Tibial artery (tissue), 4 donors: ENCODE measurements around the gene SYTL3.

Experiments used
- DNase-seq, 2 donors: peaks; one replicate each; pipeline ENCODE4 v3.0.0-alpha.2; 2019
- H3K27ac ChIP-seq, 2 donors: fragments of 200-600 bp; sonication (generic) in 1 of 2; 1 replicate in 1 of 2; 2 replicates in 1 of 2; pipeline ENCODE4 v1.5.1; 2018 to 2019; ENCODE audit warnings: mild to moderate bottlenecking in 1 of 2
- H3K27me3 ChIP-seq, 2 donors: fragments of 200-600 bp; sonication (generic) in 1 of 2; one replicate each; pipeline versions ENCODE4 v1.5.1 to v1.6.0; 2016 to 2019
- H3K36me3 ChIP-seq, 3 donors: fragments of 200-600 bp; sonication (generic) in 2 of 3; one replicate each; pipeline ENCODE4 v1.5.1; 2016 to 2019; ENCODE audit warnings: mild to moderate bottlenecking in 2 of 3
- H3K4me1 ChIP-seq, 4 donors: fragments of 200-600 bp; sonication (generic) in 2 of 4; 1 replicate in 3 of 4; 2 replicates in 1 of 4; pipeline ENCODE4 v1.5.1; 2016 to 2019
- H3K4me3 ChIP-seq, 2 donors: fragments of 200-600 bp; sonication (generic) in 1 of 2; 1 replicate in 1 of 2; 2 replicates in 1 of 2; pipeline ENCODE4 v1.5.1; 2018 to 2019; ENCODE audit warnings: mild to moderate bottlenecking in 2 of 2
- H3K9me3 ChIP-seq, 3 donors: fragments of 200-600 bp; sonication (generic) in 1 of 3; one replicate each; pipeline ENCODE4 v1.5.1; 2016 to 2019
- intact Hi-C: fragments of 100-400 bp; cut with DNase I; formaldehyde crosslinking; loops from one replicate; pipeline ENCODE4 v1.15.0; 2023; ENCODE audit warnings: low total_unique reads
- TF ChIP-seq, protein P1 (sequence below), 2 experiments: fragments of 200-600 bp in 1 of 2; fragments of 450-650 bp in 1 of 2; IDR thresholded peaks; one replicate each; pipeline ENCODE4 v1.5.1; 2017 to 2019; ENCODE audit warnings: antibody characterized with exemption in 2 of 2, mild to moderate bottlenecking in 1 of 2, moderate library complexity in 1 of 2

The SYTL3 gene

GRCh38 chr6:158782432-158783166 lies 132.7 kb downstream of the SYTL3 start:
- intact Hi-C loops = loop anchor here (10.0 kb wide), 1 partner anchor 68 kb away; no protein-coding TSS in a partner anchor
- Histone ChIP-seq H3K27me3 (no peaks in the 10 kb centered on the region), H3K9me3 (no peaks in the 10 kb centered on the region), H3K27ac (no peak overlapping the region), H3K4me3 (no peak overlapping the region), H3K36me3 (peaks cover 53 to 80% (median 70%) of the 10 kb centered on the region in 3 donors), H3K4me1 (no peaks in the 10 kb centered on the region)
- DNase-seq = no peak
- TF ChIP-seq, protein P1, sequence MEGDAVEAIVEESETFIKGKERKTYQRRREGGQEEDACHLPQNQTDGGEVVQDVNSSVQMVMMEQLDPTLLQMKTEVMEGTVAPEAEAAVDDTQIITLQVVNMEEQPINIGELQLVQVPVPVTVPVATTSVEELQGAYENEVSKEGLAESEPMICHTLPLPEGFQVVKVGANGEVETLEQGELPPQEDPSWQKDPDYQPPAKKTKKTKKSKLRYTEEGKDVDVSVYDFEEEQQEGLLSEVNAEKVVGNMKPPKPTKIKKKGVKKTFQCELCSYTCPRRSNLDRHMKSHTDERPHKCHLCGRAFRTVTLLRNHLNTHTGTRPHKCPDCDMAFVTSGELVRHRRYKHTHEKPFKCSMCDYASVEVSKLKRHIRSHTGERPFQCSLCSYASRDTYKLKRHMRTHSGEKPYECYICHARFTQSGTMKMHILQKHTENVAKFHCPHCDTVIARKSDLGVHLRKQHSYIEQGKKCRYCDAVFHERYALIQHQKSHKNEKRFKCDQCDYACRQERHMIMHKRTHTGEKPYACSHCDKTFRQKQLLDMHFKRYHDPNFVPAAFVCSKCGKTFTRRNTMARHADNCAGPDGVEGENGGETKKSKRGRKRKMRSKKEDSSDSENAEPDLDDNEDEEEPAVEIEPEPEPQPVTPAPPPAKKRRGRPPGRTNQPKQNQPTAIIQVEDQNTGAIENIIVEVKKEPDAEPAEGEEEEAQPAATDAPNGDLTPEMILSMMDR (IDR thresholded peaks at IDR 0.05) = no peak

DNA sequence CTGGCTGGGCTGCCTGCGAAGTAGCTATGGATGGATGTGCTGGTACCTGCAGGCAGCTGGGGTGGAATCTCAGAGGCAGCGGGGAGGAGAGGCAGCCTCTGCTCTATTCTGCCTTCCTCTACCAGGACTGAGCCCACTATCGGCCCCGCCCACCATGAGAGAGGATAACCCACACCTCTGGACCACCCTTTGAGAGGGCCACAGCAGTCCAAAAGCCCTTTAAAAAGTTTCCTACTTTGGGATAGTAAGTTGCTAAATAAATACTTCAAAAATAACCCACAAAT lies 133.3 kb downstream of the SYTL3 start:
- intact Hi-C loops = loop anchor here (10.0 kb wide), 1 partner anchor 68 kb away; no protein-coding TSS in a partner anchor

GRCh38 chr6:158783851-158784250 lies 134.0 kb downstream of the SYTL3 start:
- TF ChIP-seq, protein P1 (IDR thresholded peaks at IDR 0.05) = no peak
- no peaks in the 10 kb centered on the region for H3K4me1 ChIP-seq

More for the DNA sequence above, 133.3 kb downstream of the SYTL3 start:
- TF ChIP-seq, protein P1 (IDR thresholded peaks at IDR 0.05) = no peak
- H3K4me3 ChIP-seq = no peak overlapping the region
- H3K9me3 ChIP-seq = no peaks in the 10 kb centered on the region
- H3K4me1 ChIP-seq = no peaks in the 10 kb centered on the region
- H3K27ac ChIP-seq = no peak overlapping the region
- peaks cover 58 to 80% (median 74%) of the 10 kb centered on the region in 3 donors for H3K36me3 ChIP-seq
- DNase-seq = no peak
- H3K27me3 ChIP-seq = no peaks in the 10 kb centered on the region

GRCh38 chr6:158784505-158784904 lies 134.7 kb downstream of the SYTL3 start:
- Histone ChIP-seq H3K9me3 (no peaks in the 10 kb centered on the region), H3K36me3 (peaks cover 66 to 81% (median 76%) of the 10 kb centered on the region in 3 donors), H3K27me3 (no peaks in the 10 kb centered on the region), H3K27ac (no peak overlapping the region), H3K4me3 (no peak overlapping the region), H3K4me1 (no peaks in the 10 kb centered on the region)
- DNase-seq = no peak
- TF ChIP-seq, protein P1 (IDR thresholded peaks at IDR 0.05) = no peak
- intact Hi-C loops = loop anchor here (10.0 kb wide), 1 partner anchor 70 kb away; no protein-coding TSS in a partner anchor

More at GRCh38 chr6:158783851-158784250, 134.0 kb downstream of the SYTL3 start:
- no peak for DNase-seq
- intact Hi-C loops = loop anchor here (10.0 kb wide), 1 partner anchor 69 kb away; no protein-coding TSS in a partner anchor
- Histone ChIP-seq H3K36me3 (peaks cover 62 to 81% (median 76%) of the 10 kb centered on the region in 3 donors), H3K4me3 (no peak overlapping the region), H3K27me3 (no peaks in the 10 kb centered on the region), H3K9me3 (no peaks in the 10 kb centered on the region), H3K27ac (no peak overlapping the region)

- Histone ChIP-seq H3K9me3 (no peaks in the 10 kb centered on the region), H3K27me3 (no peaks in the 10 kb centered on the region), H3K4me1 (no peaks in the 10 kb centered on the region), H3K36me3 (peaks cover 66 to 81% (median 76%) of the 10 kb centered on the region in 3 donors), H3K27ac (no peak overlapping the region), H3K4me3 (no peak overlapping the region)
- TF ChIP-seq, protein P1 (IDR thresholded peaks at IDR 0.05) = no peak
- DNase-seq = no peak
- intact Hi-C loops = loop anchor here (10.0 kb wide), 1 partner anchor 70 kb away; no protein-coding TSS in a partner anchor
Measured at GRCh38 chr6:158785036-158785435, 135.2 kb downstream of the SYTL3 start.
